NCI-H1048 (cell line): Measurements from ENCODE around the gene MEFV.
"Not testable (repeated sequence)": the region's sequence is repeated elsewhere in the genome, so short reads cannot be mapped to it uniquely, and the experiment has no call there.

ENCODE experiments used
- DNase-seq: peaks from one replicate; lab custom pipeline; 2025; lab: John Stamatoyannopoulos, UW

The MEFV gene

DNA sequence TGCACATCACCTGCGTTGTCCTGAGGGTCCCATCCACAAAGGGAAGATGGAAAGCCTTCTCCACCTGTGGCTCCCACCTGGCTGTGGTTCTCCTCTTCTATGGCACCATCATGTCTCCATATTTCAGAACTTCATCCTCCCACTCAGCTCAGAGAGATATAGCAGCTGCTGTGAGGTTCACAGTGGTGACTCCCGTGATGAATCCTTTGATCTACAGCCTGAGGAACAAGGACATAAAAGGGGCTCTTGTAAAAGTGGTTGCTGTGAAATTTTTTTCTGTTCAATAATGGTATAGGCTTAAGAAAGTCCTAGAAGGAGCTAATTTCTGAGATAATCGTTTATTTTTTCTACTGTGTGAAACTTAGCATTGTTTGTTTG, 40.2 kb downstream of the MEFV start:
- DNase-seq = no peak

DNA sequence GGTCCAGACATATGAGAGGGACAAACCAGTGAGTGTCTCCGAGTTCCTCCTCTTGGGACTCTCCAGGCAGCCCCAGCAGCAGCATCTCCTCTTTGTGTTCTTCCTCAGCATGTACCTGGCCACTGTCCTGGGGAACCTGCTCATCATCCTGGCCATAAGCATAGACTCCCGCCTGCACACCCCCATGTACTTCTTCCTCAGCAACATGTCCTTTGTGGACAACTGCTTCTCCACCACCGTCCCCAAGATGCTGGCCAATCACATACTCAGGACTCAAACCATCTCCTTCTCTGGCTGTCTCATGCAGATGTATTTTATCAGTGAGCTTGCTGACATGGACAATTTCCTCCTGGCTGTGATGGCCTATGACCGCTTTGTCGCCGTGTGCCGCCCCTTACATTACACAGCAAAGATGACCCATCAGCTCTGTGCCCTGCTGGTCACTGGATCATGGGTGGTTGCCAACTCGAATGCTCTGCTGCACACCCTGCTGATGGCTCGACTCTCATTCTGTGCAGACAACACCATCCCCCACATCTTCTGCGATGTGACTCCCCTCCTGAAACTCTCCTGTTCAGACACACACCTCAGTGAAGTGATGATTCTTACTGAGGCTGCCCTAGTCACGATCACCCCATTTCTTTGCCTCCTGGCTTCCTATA, 40.7 kb downstream of the MEFV start:
- no peak for DNase-seq

GRCh38 chr16:3214904-3215600, 41.4 kb downstream of the MEFV start:
- DNase-seq = no peak

GRCh38 chr16:3212567-3212966, 43.9 kb downstream of the MEFV start:
- DNase-seq = no peak

DNA sequence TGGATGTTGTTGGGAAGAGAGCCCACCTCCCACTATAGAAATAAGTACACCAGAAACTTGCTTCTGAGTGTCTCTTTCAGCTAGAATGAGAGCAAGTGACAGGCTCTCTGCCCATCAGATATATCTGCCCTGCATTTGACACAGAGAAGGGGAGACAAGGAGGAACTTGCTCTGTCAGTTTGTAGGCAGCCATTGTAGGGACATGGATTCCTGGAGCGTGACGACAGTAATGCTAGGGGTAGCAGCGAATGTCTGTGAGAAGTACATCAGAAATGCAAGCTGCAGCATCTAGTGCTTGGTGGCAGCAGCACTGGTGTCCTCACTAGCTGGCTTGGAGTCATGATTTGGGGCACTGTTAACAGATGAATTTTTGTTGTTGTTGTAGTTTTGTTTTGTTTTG, 44.4 kb downstream of the MEFV start:
- DNase-seq = no peak

DNA sequence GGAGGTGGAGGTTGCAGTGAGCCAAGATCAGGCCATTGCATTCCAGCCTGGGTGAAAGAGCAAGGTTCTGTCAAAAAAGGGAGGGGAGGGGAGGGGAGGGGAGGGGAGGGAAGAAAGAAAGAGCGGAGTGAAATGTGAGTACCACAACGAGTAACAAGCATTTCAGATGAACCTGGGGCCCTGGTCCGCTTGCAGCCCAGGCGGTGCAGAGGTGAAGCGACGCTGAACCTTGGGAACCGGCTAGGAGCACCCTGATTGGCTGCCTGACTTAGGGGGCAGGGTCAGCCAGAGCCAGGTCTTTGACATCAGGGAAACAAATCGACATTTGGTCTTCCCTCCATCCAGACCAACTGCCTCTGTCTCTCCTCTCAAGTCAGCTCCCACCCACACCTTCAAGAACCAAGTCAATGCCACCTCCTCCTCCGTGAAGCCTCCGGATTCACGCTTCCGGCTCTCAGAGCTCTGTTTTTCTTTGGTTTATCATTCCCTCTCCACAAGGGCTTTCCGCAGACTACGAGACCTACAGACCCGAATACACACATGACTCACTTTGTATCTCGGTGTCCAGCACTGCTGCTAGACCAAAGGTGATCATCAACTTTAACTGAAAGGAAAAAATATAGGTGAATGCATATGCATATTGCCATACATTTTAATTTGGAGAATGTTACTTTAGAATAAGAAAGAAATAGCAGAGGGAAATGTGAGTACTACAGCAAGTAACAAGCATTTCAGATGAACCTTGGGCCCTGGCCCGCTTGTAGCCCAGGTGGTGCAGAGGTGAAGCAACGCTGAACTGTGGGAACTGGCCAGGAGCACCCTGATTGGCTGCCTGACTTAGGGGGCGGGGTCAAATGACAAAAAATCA, 49.1 kb downstream of the MEFV start:
- DNase-seq = no peak

- not testable (repeated sequence) for DNase-seq
These were observed 50.5 kb downstream of the MEFV start for GRCh38 chr16:3205939-3206338.

DNA sequence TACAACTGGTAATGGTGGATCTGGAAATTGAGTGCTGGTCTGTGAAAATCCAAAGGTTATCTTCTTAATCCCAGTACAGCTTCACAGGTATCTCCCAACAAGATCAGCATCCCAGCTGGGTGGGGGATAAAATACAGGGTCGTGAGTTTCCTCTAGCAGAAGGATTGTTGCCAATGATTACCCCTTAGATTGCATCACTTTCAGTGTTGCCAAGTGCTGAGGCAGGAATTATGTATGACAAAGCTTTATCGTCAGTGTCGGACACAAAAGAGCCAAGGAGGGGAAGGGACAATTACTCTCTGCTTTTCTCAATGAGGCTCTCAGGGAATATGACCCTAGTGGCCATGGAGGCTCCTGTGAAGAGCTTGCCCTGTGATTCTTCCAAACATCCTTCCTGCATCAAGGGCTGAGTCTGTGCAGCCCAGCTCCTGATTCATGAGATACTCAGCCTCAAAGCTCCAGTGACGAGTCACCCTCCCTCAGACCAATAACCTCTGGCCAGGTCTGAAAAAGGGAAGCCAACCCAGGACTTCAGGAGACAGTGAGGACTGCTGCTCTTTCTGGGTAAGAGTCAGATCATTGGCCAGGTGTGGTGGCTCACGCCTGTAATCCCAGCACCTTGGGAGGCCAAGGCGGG, 53.4 kb downstream of the MEFV start:
- no peak for DNase-seq

- DNase-seq = no peak
These were observed 57.9 kb downstream of the MEFV start for GRCh38 chr16:3198334-3199072.

DNA sequence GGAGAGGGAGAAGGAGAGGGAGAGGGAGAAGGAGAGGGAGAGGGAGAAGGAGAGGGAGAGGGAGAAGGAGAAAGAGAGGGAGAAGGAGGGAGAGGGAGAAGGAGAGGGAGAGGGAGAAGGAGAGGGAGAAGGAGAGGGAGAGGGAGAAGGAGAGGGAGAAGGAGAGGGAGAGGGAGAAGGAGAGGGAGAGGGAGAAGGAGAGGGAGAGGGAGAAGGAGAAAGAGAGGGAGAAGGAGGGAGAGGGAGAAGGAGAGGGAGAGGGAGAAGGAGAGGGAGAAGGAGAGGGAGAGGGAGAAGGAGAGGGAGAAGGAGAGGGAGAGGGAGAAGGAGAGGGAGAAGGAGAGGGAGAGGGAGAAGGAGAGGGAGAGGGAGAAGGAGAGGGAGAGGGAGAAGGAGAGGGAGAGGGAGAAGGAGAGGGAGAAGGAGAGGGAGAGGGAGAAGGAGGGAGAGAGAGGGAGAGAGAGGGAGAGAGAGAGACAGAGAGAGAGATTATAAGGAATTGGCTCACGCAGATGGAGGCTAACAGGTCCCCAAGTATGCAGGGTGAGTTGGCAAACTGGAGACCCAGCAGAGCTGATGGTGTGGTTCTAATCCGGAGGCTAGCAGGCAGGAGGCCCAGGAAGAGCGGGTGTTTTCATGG, 58.6 kb downstream of the MEFV start:
- DNase-seq = not testable (repeated sequence)

DNA sequence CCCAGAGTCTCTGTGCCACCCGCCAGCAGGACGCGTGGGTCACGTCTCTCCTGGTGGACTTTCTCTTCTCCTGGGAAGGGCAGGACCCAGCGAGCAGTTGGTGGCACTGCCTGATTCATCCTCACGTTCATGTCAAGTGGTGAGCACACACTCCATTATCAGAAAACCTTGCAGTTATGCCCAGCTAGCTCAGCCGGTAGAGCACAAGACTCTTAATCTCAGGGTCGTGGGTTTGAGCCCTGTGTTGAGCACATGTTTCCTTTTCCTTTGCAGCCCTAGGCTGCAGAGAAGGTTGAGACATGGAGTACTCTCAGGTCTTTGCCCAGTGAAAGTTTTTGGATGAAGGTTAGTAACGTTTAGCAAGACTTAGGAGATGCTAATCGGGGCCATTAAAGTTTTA, 60.5 kb downstream of the MEFV start:
- DNase-seq = no peak

- DNase-seq = no peak
These were observed 61.6 kb downstream of the MEFV start for GRCh38 chr16:3194792-3195191.

- no peak for DNase-seq
These were observed 62.9 kb downstream of the MEFV start for GRCh38 chr16:3193221-3194212.

- no peak for DNase-seq
These were observed 63.9 kb downstream of the MEFV start for GRCh38 chr16:3192476-3193019.
